Right lobe of liver (tissue), 6 donors: ENCODE data around the gene SYT17. TPM values are rescaled to one million over a fixed set of nuclear protein-coding genes. Genes with fewer than 3 reads are reported as not detected.

Experiments
- ATAC-seq, 4 donors: fragments of 200-7000 bp; cut with Tn5 transposase; one replicate each; pipeline ENCODE4 v1.9.1; 2020; ENCODE audit warnings: mild to moderate bottlenecking in 4 of 4, moderate library complexity in 4 of 4
- DNase-seq, 3 donors: peaks; one replicate each; pipeline ENCODE4 v3.0.0-alpha.2; 2020
- H3K27ac ChIP-seq, 3 donors: fragments of 200-600 bp; one replicate each; pipeline ENCODE4 v1.8.0; 2022
- H3K27me3 ChIP-seq, 2 donors: fragments of 200-600 bp; one replicate each; pipeline ENCODE4 v1.8.0; 2022
- H3K36me3 ChIP-seq, 4 donors: fragments of 200-600 bp; sonication (generic) in 1 of 4; one replicate each; pipeline versions ENCODE4 v1.5.1 to v1.8.0; 2017 to 2022; ENCODE audit warnings: control low read depth in 1 of 4
- H3K4me1 ChIP-seq, 4 donors: fragments of 200-600 bp; sonication (generic) in 1 of 4; one replicate each; pipeline versions ENCODE4 v1.5.1 to v1.8.0; 2017 to 2022; ENCODE audit warnings: control low read depth in 1 of 4
- H3K4me3 ChIP-seq, 3 donors: fragments of 200-600 bp; one replicate each; pipeline ENCODE4 v1.8.0; 2022
- H3K9me3 ChIP-seq, 4 donors: fragments of 200-600 bp; sonication (generic) in 1 of 4; one replicate each; pipeline versions ENCODE4 v1.5.1 to v1.8.0; 2017 to 2022; ENCODE audit warnings: control low read depth in 1 of 4
- POLR2A ChIP-seq: fragments of 450-650 bp; IDR thresholded peaks from one replicate; pipeline ENCODE4 v1.6.1; 2017; ENCODE audit warnings: antibody characterized with exemption, mild to moderate bottlenecking
- WGBS: methylation state at CpG from one replicate; pipeline ENCODE4 v1.1.6; 2018; ENCODE audit warnings: low coverage, low lambda C conversion rate; ENCODE audit not compliant: insufficient coverage; ENCODE audit errors: missing lambda C conversion rate; 5-methylcytosine and 5-hydroxymethylcytosine counted together
- intact Hi-C, 2 donors: fragments of 100-400 bp; cut with DNase I; formaldehyde crosslinking; loops; one replicate each; pipeline versions ENCODE4 v1.11.2 to v1.14.1; 2022
- total RNA-seq, 6 experiments: library from RNA; depleted of rRNA in 2 of 6; stranded (reverse); fragments of >200 nt in 2 of 6; fragmentation: NEBNext Ultra II Directional in 3 of 6; extraction: Animal tissue kit (Norgen Biotek cat#: 25700) in 3 of 6; gene quantifications; one replicate each; pipeline versions ENCODE4 v1.1.0 to v1.2.4, GENCODE V29; 2016 to 2023
- TF ChIP-seq, protein P1 (sequence below), 4 donors: fragments of 200-600 bp in 3 of 4; fragments of 450-650 bp in 1 of 4; IDR thresholded peaks; one replicate each; pipeline versions ENCODE4 v1.5.1 to v1.8.0; 2016 to 2022; ENCODE audit warnings: antibody characterized with exemption in 4 of 4, mild to moderate bottlenecking in 2 of 4
- donor health status: DM: no; HTN: yes; CAD: no.
- donor health status: DM: no; HTN: no; CAD: no.
- donor health status: DM: no; HTN: no; CAD: no.
- donor health status: DM: no; HTN: yes; CAD: no.
- donor health status: DM: no; HTN: yes; CAD: no.

The SYT17 gene
- total RNA-seq, 6 experiments from 2014 or later, result 8.2 to 14.1 (median 9.5) TPM

DNA sequence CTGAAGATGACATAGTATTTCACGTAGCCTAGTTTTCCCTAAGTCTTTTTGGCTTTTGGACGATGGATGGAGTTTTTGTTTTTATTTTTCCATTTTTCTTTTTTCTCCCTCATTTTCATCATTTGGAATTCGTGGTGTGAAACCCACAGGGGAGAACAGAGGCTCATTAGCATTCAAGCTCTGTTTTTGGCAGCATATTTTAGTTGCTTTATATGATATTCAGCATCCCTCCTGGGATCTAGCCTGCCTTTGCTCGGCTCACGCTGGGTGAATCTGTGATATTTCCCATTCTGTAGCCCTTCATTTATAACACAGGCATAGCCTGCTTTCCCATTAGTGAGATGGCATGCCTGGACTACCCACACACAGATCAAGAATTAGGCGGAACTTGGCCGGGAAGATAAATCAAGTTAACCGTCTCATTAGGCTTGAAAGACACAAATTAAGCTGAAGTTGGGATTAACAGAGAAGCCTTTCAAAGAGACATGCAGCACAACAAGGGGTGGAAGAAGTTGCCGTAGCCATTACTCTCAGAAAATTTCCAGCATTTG, 97.4 kb downstream of the SYT17 start:
- no peak for TF ChIP-seq POLR2A
- TF ChIP-seq, protein P1, sequence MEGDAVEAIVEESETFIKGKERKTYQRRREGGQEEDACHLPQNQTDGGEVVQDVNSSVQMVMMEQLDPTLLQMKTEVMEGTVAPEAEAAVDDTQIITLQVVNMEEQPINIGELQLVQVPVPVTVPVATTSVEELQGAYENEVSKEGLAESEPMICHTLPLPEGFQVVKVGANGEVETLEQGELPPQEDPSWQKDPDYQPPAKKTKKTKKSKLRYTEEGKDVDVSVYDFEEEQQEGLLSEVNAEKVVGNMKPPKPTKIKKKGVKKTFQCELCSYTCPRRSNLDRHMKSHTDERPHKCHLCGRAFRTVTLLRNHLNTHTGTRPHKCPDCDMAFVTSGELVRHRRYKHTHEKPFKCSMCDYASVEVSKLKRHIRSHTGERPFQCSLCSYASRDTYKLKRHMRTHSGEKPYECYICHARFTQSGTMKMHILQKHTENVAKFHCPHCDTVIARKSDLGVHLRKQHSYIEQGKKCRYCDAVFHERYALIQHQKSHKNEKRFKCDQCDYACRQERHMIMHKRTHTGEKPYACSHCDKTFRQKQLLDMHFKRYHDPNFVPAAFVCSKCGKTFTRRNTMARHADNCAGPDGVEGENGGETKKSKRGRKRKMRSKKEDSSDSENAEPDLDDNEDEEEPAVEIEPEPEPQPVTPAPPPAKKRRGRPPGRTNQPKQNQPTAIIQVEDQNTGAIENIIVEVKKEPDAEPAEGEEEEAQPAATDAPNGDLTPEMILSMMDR (IDR thresholded peaks at IDR 0.05), result no peak
- intact Hi-C loops, result no loop called here
- Histone ChIP-seq H3K27me3 (no peaks in the 10 kb centered on the region), H3K4me1 (no peaks in the 10 kb centered on the region), H3K4me3 (no peak overlapping the region), H3K36me3 (no peaks in the 10 kb centered on the region), H3K27ac (no peak overlapping the region), H3K9me3 (no peaks in the 10 kb centered on the region)
- ATAC-seq (no peak), DNase-seq (no peak)
- 88% methylated on average over 9 of the region's 9 CpGs for WGBS

DNA sequence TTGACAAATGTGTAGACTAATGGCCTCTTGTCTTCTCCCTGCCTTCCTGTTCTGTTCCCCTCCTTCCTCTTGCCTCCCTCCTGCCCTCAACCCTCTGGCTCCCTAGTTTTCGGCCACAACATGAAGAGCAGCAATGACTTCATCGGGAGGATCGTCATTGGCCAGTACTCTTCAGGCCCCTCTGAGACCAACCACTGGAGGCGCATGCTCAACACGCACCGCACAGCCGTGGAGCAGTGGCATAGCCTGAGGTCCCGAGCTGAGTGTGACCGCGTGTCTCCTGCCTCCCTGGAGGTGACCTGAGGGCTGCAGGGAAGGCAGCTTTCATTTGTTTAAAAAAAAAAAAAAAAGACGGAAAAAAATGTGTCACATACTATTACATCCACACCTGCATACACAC, 98.7 kb downstream of the SYT17 start:
- DNase-seq, result no peak
- no peak overlapping the region for H3K4me3 ChIP-seq
- WGBS, result 93% methylated on average over 5 of the region's 11 CpGs
- TF ChIP-seq, protein P1 (IDR thresholded peaks at IDR 0.05), result no peak
- H3K9me3 ChIP-seq, result no peaks in the 10 kb centered on the region
- no peak overlapping the region for H3K27ac ChIP-seq
- intact Hi-C loops, result no loop called here
- no peaks in the 10 kb centered on the region for H3K4me1 ChIP-seq
- no peaks in the 10 kb centered on the region for H3K27me3 ChIP-seq
- ATAC-seq, result no peak
- H3K36me3 ChIP-seq, result no peaks in the 10 kb centered on the region

DNA sequence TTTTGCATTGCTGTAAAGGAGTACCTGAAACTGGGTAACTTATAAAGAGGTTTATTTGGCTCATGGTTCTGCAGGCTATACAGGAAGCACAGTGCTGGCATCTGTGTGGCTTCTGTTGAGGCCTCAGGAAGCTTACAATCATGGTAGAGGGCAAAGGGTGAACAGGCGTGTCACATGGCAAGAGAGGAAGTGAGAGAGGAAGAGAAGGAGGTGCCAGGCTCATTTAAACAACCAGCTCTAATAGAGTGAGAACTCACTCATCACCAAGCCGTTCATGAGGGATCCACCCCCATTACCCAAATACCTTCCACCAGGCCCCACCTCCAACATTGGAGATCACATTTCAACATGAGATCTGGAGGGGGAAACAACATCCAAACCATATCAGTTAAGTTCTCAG, 101.1 kb downstream of the SYT17 start:
- 44% methylated on average over 2 of the region's 2 CpGs for WGBS
- H3K4me1 ChIP-seq, result no peaks in the 10 kb centered on the region
- no peak overlapping the region for H3K4me3 ChIP-seq
- no peak for DNase-seq
- H3K36me3 ChIP-seq, result no peaks in the 10 kb centered on the region
- no peaks in the 10 kb centered on the region for H3K9me3 ChIP-seq
- no peak overlapping the region for H3K27ac ChIP-seq
- no peak for TF ChIP-seq POLR2A
- TF ChIP-seq, protein P1 (IDR thresholded peaks at IDR 0.05), result no peak
- no peaks in the 10 kb centered on the region for H3K27me3 ChIP-seq
- intact Hi-C loops, result no loop called here
- ATAC-seq, result no peak

GRCh38 chr16:19274165-19274797, 106.2 kb downstream of the SYT17 start:
- no peaks in the 10 kb centered on the region for H3K9me3 ChIP-seq
- no peaks in the 10 kb centered on the region for H3K27me3 ChIP-seq
- no peak overlapping the region for H3K4me3 ChIP-seq
- DNase-seq (no peak), ATAC-seq (no peak)
- no peaks in the 10 kb centered on the region for H3K36me3 ChIP-seq
- no peaks in the 10 kb centered on the region for H3K4me1 ChIP-seq
- TF ChIP-seq POLR2A, result no peak
- TF ChIP-seq, protein P1 (IDR thresholded peaks at IDR 0.05), result no peak
- intact Hi-C loops, result no loop called here
- WGBS, result 86% methylated on average over 1 of the region's 1 CpG
- no peak overlapping the region for H3K27ac ChIP-seq
